Spinal cord (tissue), 10 donors: ENCODE measurements around the gene COL13A1. TPM values are rescaled to one million over a fixed set of nuclear protein-coding genes. Genes with fewer than 3 reads are reported as not detected.

ENCODE experiments used
- DNase-seq, 6 donors: peaks; one replicate each; pipeline versions ENCODE4 v3.0.0 to v3.0.0-alpha.2; 2013 to 2015; ENCODE audit warnings: low spot score in 6 of 6, low read depth in 4 of 6
- H3K27ac ChIP-seq: one replicate; pipeline ENCODE4 v1.5.1; 2013; ENCODE audit warnings: low read depth, low read length, control low read depth
- H3K27me3 ChIP-seq: one replicate; pipeline ENCODE4 v1.6.1; 2013; ENCODE audit warnings: low read length; ENCODE audit not compliant: control insufficient read depth, insufficient read depth
- H3K36me3 ChIP-seq: one replicate; pipeline ENCODE4 v1.6.1; 2013; ENCODE audit warnings: low read length; ENCODE audit not compliant: control insufficient read depth, insufficient read depth
- H3K4me1 ChIP-seq: one replicate; pipeline ENCODE4 v1.6.1; 2013; ENCODE audit warnings: low read length; ENCODE audit not compliant: control insufficient read depth, insufficient read depth
- H3K4me3 ChIP-seq: one replicate; pipeline ENCODE4 v1.5.1; 2013; ENCODE audit warnings: low read depth, low read length, control low read depth
- H3K9me3 ChIP-seq: one replicate; pipeline ENCODE4 v1.6.1; 2013; ENCODE audit warnings: low read length; ENCODE audit not compliant: control insufficient read depth, insufficient read depth
- WGBS: methylation state at CpG from one replicate; pipeline ENCODE4 v1.1.5; 2013; ENCODE audit warnings: missing lambda C conversion rate; ENCODE audit not compliant: insufficient coverage; 5-methylcytosine and 5-hydroxymethylcytosine counted together
- polyA plus RNA-seq, 2 donors: library from polyadenylated mRNA; unstranded; fragments of 120-200 nt; gene quantifications; one replicate each; pipeline ENCODE4 v1.2.1, GENCODE V29; 2013; ENCODE audit not compliant: insufficient read length in 2 of 2
- total RNA-seq, 2 donors: library from RNA; depleted of rRNA in 1 of 2; stranded (reverse); fragments of 120-200 nt in 1 of 2; fragments of >200 nt in 1 of 2; gene quantifications; one replicate each; pipeline versions ENCODE4 v1.2.3 to v1.2.4, GENCODE V29; 2013 to 2014
- donor health status: healthy.

COL13A1 gene
- total and polyA plus RNA-seq, 4 donors: 11.4 to 44.0 (median 22.1) TPM

GRCh38 chr10:69766161-69766910, 35.4 kb upstream of the COL13A1 start:
- Histone ChIP-seq H3K27ac (peak overlapping the region; percentile 25), H3K4me3 (no peak overlapping the region), H3K9me3 (no peaks in the 10 kb centered on the region), H3K36me3 (no peaks in the 10 kb centered on the region), H3K4me1 (peaks cover 16% of the 10 kb centered on the region), H3K27me3 (no peaks in the 10 kb centered on the region)
- DNase-seq: peak in 1 of 6 donors; percentile 38
- WGBS: 53% methylated on average over 7 of the region's 10 CpGs

GRCh38 chr10:69767793-69768192, 33.9 kb upstream of the COL13A1 start:
- Histone ChIP-seq H3K9me3 (no peaks in the 10 kb centered on the region), H3K36me3 (no peaks in the 10 kb centered on the region), H3K27me3 (no peaks in the 10 kb centered on the region), H3K4me1 (peaks cover 16% of the 10 kb centered on the region), H3K27ac (no peak overlapping the region), H3K4me3 (no peak overlapping the region)
- 78% methylated on average over 4 of the region's 4 CpGs for WGBS
- no peak for DNase-seq

- WGBS: 100% methylated on average over 1 of the region's 5 CpGs
- Histone ChIP-seq H3K36me3 (no peaks in the 10 kb centered on the region), H3K4me1 (peaks cover 16% of the 10 kb centered on the region), H3K9me3 (no peaks in the 10 kb centered on the region), H3K27me3 (no peaks in the 10 kb centered on the region), H3K27ac (no peak overlapping the region), H3K4me3 (no peak overlapping the region)
- DNase-seq: no peak
Measured at GRCh38 chr10:69768386-69768785, 33.3 kb upstream of the COL13A1 start.

GRCh38 chr10:69769395-69769992, 32.2 kb upstream of the COL13A1 start:
- no peak overlapping the region for H3K4me3 ChIP-seq
- H3K36me3 ChIP-seq: no peaks in the 10 kb centered on the region
- DNase-seq: no peak
- no peak overlapping the region for H3K27ac ChIP-seq
- WGBS: 50% methylated on average over 9 of the region's 10 CpGs
- H3K27me3 ChIP-seq: no peaks in the 10 kb centered on the region
- H3K4me1 ChIP-seq: peaks cover 16% of the 10 kb centered on the region
- H3K9me3 ChIP-seq: no peaks in the 10 kb centered on the region

- Histone ChIP-seq H3K27me3 (no peaks in the 10 kb centered on the region), H3K4me3 (no peak overlapping the region), H3K4me1 (peaks cover 8% of the 10 kb centered on the region), H3K9me3 (no peaks in the 10 kb centered on the region), H3K27ac (no peak overlapping the region), H3K36me3 (no peaks in the 10 kb centered on the region)
- DNase-seq: no peak
- 93% methylated on average over 6 of the region's 8 CpGs for WGBS
Measured at GRCh38 chr10:69772933-69773704, 28.6 kb upstream of the COL13A1 start.

GRCh38 chr10:69774596-69774995, 27.1 kb upstream of the COL13A1 start:
- Histone ChIP-seq H3K9me3 (no peaks in the 10 kb centered on the region), H3K36me3 (no peaks in the 10 kb centered on the region), H3K4me1 (no peaks in the 10 kb centered on the region), H3K27me3 (no peaks in the 10 kb centered on the region), H3K27ac (no peak overlapping the region), H3K4me3 (no peak overlapping the region)
- no peak for DNase-seq
- WGBS: 75% methylated on average over 2 of the region's 2 CpGs

- Histone ChIP-seq H3K4me3 (no peak overlapping the region), H3K27ac (no peak overlapping the region), H3K9me3 (no peaks in the 10 kb centered on the region), H3K36me3 (no peaks in the 10 kb centered on the region), H3K27me3 (no peaks in the 10 kb centered on the region), H3K4me1 (no peaks in the 10 kb centered on the region)
- 80% methylated on average over 5 of the region's 5 CpGs for WGBS
- no peak for DNase-seq
Measured at GRCh38 chr10:69780077-69780476, 21.6 kb upstream of the COL13A1 start.

GRCh38 chr10:69781576-69781975, 20.1 kb upstream of the COL13A1 start:
- DNase-seq: no peak
- H3K4me3 ChIP-seq: no peak overlapping the region
- H3K27ac ChIP-seq: no peak overlapping the region
- no peaks in the 10 kb centered on the region for H3K4me1 ChIP-seq
- no peaks in the 10 kb centered on the region for H3K27me3 ChIP-seq
- H3K9me3 ChIP-seq: no peaks in the 10 kb centered on the region
- no CpG with 5 or more reads among the region's 3 CpGs for WGBS
- no peaks in the 10 kb centered on the region for H3K36me3 ChIP-seq

GRCh38 chr10:69783515-69783914, 18.2 kb upstream of the COL13A1 start:
- Histone ChIP-seq H3K36me3 (no peaks in the 10 kb centered on the region), H3K9me3 (no peaks in the 10 kb centered on the region), H3K27ac (no peak overlapping the region), H3K4me1 (no peaks in the 10 kb centered on the region), H3K4me3 (no peak overlapping the region), H3K27me3 (no peaks in the 10 kb centered on the region)
- 50% methylated on average over 2 of the region's 2 CpGs for WGBS
- no peak for DNase-seq
